ENCODE measurements around the gene FAM217B.

Gene FAM217B

DNA sequence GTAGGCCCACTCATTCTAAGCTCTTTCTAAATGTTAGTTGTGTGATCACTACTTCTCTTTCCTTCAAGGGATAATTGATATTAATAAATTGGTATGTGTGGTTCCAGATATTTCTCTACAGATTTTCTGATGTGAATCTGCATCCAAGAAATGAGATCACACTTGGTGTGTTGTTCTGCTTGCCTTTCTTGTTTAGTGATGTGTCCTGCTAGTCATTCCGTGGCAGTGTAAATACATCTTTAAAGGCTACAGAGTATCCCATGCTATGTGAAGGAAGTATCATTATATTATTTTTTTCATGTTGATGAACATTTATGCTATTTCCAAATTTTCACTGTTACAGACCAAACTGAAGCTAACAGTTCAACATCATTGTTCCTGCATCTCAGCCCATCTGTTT is 31.2 kb downstream of the FAM217B start:
- WGBS, 2 experiments, result 88% methylated on average over 1 of the region's 1 CpG; no CpG with 5 or more reads in 1 of the 2 experiments
- H3K36me3 ChIP-seq (ENCODE audit: control insufficient read depth, insufficient read depth, low read length), result no peaks in the 10 kb centered on the region
- H3K4me3 ChIP-seq (ENCODE audit: insufficient read depth, low read depth, low read length), result no peak overlapping the region
- H3K4me1 ChIP-seq (ENCODE audit: control insufficient read depth, insufficient read depth, low read length), result no peaks in the 10 kb centered on the region
- no peak overlapping the region for H3K27ac ChIP-seq (ENCODE audit: insufficient read depth, low read depth, low read length, poor library complexity, severe bottlenecking)
- H3K9me3 ChIP-seq (ENCODE audit: control insufficient read depth, low read length), result no peaks in the 10 kb centered on the region
- H3K27me3 ChIP-seq (ENCODE audit: control insufficient read depth, insufficient read depth, low read length, poor library complexity, severe bottlenecking), result no peaks in the 10 kb centered on the region

- Histone ChIP-seq H3K9me3 (ENCODE audit: control insufficient read depth, low read length) (no peaks in the 10 kb centered on the region), H3K27me3 (ENCODE audit: control insufficient read depth, insufficient read depth, low read length, poor library complexity, severe bottlenecking) (no peaks in the 10 kb centered on the region), H3K4me1 (ENCODE audit: control insufficient read depth, insufficient read depth, low read length) (no peaks in the 10 kb centered on the region), H3K27ac (ENCODE audit: insufficient read depth, low read depth, low read length, poor library complexity, severe bottlenecking) (no peak overlapping the region), H3K36me3 (ENCODE audit: control insufficient read depth, insufficient read depth, low read length) (no peaks in the 10 kb centered on the region), H3K4me3 (ENCODE audit: insufficient read depth, low read depth, low read length) (no peak overlapping the region)
- WGBS, 2 experiments, result 94 to 95% methylated on average over 12 of the region's 12 CpGs
These were observed 32.0 kb downstream of the FAM217B start for GRCh38 chr20:59972037-59972801.

GRCh38 chr20:59976156-59976782 is 36.1 kb downstream of the FAM217B start:
- Histone ChIP-seq H3K27me3 (ENCODE audit: control insufficient read depth, insufficient read depth, low read length, poor library complexity, severe bottlenecking) (no peaks in the 10 kb centered on the region), H3K4me1 (ENCODE audit: control insufficient read depth, insufficient read depth, low read length) (no peaks in the 10 kb centered on the region), H3K9me3 (ENCODE audit: control insufficient read depth, low read length) (no peaks in the 10 kb centered on the region), H3K27ac (ENCODE audit: insufficient read depth, low read depth, low read length, poor library complexity, severe bottlenecking) (no peak overlapping the region), H3K36me3 (ENCODE audit: control insufficient read depth, insufficient read depth, low read length) (no peaks in the 10 kb centered on the region), H3K4me3 (ENCODE audit: insufficient read depth, low read depth, low read length) (no peak overlapping the region)
- WGBS, 2 experiments, result 92% methylated on average over 5 to 6 of the region's 6 CpGs

GRCh38 chr20:59977086-59977485 is 36.9 kb downstream of the FAM217B start:
- H3K27ac ChIP-seq (ENCODE audit: insufficient read depth, low read depth, low read length, poor library complexity, severe bottlenecking), result no peak overlapping the region
- H3K9me3 ChIP-seq (ENCODE audit: control insufficient read depth, low read length), result no peaks in the 10 kb centered on the region
- H3K36me3 ChIP-seq (ENCODE audit: control insufficient read depth, insufficient read depth, low read length), result no peaks in the 10 kb centered on the region
- no peaks in the 10 kb centered on the region for H3K27me3 ChIP-seq (ENCODE audit: control insufficient read depth, insufficient read depth, low read length, poor library complexity, severe bottlenecking)
- no peaks in the 10 kb centered on the region for H3K4me1 ChIP-seq (ENCODE audit: control insufficient read depth, insufficient read depth, low read length)
- no peak overlapping the region for H3K4me3 ChIP-seq (ENCODE audit: insufficient read depth, low read depth, low read length)
- WGBS, 2 experiments, result 94 to 96% methylated on average over 8 of the region's 9 CpGs

- 96% methylated on average over 7 of the region's 9 CpGs for WGBS, 2 experiments
- H3K4me3 ChIP-seq (ENCODE audit: insufficient read depth, low read depth, low read length), result no peak overlapping the region
- peaks cover under 1% of the 10 kb centered on the region for H3K4me1 ChIP-seq (ENCODE audit: control insufficient read depth, insufficient read depth, low read length)
- no peaks in the 10 kb centered on the region for H3K36me3 ChIP-seq (ENCODE audit: control insufficient read depth, insufficient read depth, low read length)
- H3K27me3 ChIP-seq (ENCODE audit: control insufficient read depth, insufficient read depth, low read length, poor library complexity, severe bottlenecking), result no peaks in the 10 kb centered on the region
- H3K27ac ChIP-seq (ENCODE audit: insufficient read depth, low read depth, low read length, poor library complexity, severe bottlenecking), result no peak overlapping the region
- H3K9me3 ChIP-seq (ENCODE audit: control insufficient read depth, low read length), result no peaks in the 10 kb centered on the region
These were observed 42.9 kb downstream of the FAM217B start for GRCh38 chr20:59983076-59983475.

DNA sequence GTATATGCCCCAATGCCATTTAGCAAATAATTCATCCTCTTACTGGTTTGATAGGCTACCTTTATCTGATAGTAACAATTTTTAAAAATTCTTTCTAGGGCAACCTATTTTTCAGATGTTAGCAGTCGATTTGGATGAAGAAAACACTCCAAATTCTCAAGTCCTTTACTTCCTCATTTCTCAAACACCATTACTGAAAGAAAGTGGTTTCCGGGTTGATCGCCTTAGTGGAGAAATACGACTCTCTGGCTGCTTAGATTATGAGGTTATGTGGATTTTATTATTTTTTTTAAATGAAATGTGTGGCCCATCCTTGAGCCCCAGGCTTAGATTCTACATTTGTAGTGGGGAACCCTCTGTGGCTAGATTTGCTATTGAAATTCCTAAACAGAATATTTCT is 44.4 kb downstream of the FAM217B start:
- Histone ChIP-seq H3K27me3 (ENCODE audit: control insufficient read depth, insufficient read depth, low read length, poor library complexity, severe bottlenecking) (no peaks in the 10 kb centered on the region), H3K36me3 (ENCODE audit: control insufficient read depth, insufficient read depth, low read length) (no peaks in the 10 kb centered on the region), H3K9me3 (ENCODE audit: control insufficient read depth, low read length) (no peaks in the 10 kb centered on the region), H3K27ac (ENCODE audit: insufficient read depth, low read depth, low read length, poor library complexity, severe bottlenecking) (no peak overlapping the region), H3K4me1 (ENCODE audit: control insufficient read depth, insufficient read depth, low read length) (peaks cover 4% of the 10 kb centered on the region), H3K4me3 (ENCODE audit: insufficient read depth, low read depth, low read length) (no peak overlapping the region)
- 88 to 98% methylated on average over 2 to 4 of the region's 4 CpGs for WGBS, 2 experiments

GRCh38 chr20:59985164-59985563 is 45.0 kb downstream of the FAM217B start:
- 86 to 92% methylated on average over 8 of the region's 8 CpGs for WGBS, 2 experiments
- H3K9me3 ChIP-seq (ENCODE audit: control insufficient read depth, low read length), result no peaks in the 10 kb centered on the region
- H3K27me3 ChIP-seq (ENCODE audit: control insufficient read depth, insufficient read depth, low read length, poor library complexity, severe bottlenecking), result no peaks in the 10 kb centered on the region
- no peaks in the 10 kb centered on the region for H3K36me3 ChIP-seq (ENCODE audit: control insufficient read depth, insufficient read depth, low read length)
- H3K27ac ChIP-seq (ENCODE audit: insufficient read depth, low read depth, low read length, poor library complexity, severe bottlenecking), result no peak overlapping the region
- H3K4me1 ChIP-seq (ENCODE audit: control insufficient read depth, insufficient read depth, low read length), result peaks cover 4% of the 10 kb centered on the region
- H3K4me3 ChIP-seq (ENCODE audit: insufficient read depth, low read depth, low read length), result no peak overlapping the region

DNA sequence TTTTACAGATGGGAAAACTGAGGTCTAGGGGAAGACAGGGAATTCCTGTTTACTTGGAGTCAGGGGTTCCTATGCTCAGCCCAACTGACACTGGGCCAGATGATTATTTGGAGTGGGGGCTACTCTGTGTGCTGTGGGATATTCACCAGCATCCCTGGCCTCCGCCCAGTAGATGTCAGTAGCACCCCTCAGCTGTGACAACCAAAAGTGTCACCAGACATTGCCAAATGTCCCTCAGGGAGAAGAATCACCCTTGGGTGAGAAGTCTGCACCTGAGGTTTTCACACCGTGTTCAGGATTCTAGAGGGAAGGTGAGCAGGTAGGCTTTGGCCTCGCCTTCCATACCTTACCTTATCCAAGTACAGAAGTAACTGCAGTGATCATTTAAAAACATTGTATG is 45.7 kb downstream of the FAM217B start:
- Histone ChIP-seq H3K27me3 (ENCODE audit: control insufficient read depth, insufficient read depth, low read length, poor library complexity, severe bottlenecking) (no peaks in the 10 kb centered on the region), H3K27ac (ENCODE audit: insufficient read depth, low read depth, low read length, poor library complexity, severe bottlenecking) (no peak overlapping the region), H3K4me3 (ENCODE audit: insufficient read depth, low read depth, low read length) (no peak overlapping the region), H3K4me1 (ENCODE audit: control insufficient read depth, insufficient read depth, low read length) (peaks cover 4% of the 10 kb centered on the region), H3K9me3 (ENCODE audit: control insufficient read depth, low read length) (no peaks in the 10 kb centered on the region), H3K36me3 (ENCODE audit: control insufficient read depth, insufficient read depth, low read length) (no peaks in the 10 kb centered on the region)
- WGBS, 2 experiments, result 91 to 93% methylated on average over 3 of the region's 3 CpGs

- WGBS, 2 experiments, result 87 to 88% methylated on average over 7 of the region's 7 CpGs
- Histone ChIP-seq H3K4me1 (ENCODE audit: control insufficient read depth, insufficient read depth, low read length) (peaks cover 4% of the 10 kb centered on the region), H3K9me3 (ENCODE audit: control insufficient read depth, low read length) (no peaks in the 10 kb centered on the region), H3K27ac (ENCODE audit: insufficient read depth, low read depth, low read length, poor library complexity, severe bottlenecking) (no peak overlapping the region), H3K4me3 (ENCODE audit: insufficient read depth, low read depth, low read length) (no peak overlapping the region), H3K27me3 (ENCODE audit: control insufficient read depth, insufficient read depth, low read length, poor library complexity, severe bottlenecking) (no peaks in the 10 kb centered on the region), H3K36me3 (ENCODE audit: control insufficient read depth, insufficient read depth, low read length) (no peaks in the 10 kb centered on the region)
These were observed 46.9 kb downstream of the FAM217B start for GRCh38 chr20:59987135-59987534.

DNA sequence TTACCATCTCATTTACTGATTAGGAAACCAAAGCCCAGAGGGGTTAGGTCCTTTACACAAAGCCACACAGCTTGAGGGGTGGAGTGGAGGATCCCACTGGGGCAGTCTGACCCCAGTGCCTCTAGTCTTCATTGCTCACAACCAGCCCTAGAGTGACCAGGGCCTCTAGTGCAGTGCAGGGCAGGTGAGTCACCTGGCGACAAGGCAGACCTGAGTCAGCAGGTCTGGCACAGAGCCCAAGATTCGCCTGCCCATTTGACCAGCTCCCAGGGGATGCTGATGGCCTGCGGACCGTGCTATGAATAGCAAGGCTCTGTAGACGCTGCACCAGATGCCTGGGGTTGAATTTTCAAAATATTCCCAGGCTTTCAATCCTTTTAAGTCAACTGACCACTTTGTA is 48.0 kb downstream of the FAM217B start:
- Histone ChIP-seq H3K4me1 (ENCODE audit: control insufficient read depth, insufficient read depth, low read length) (peaks cover 4% of the 10 kb centered on the region), H3K36me3 (ENCODE audit: control insufficient read depth, insufficient read depth, low read length) (no peaks in the 10 kb centered on the region), H3K27ac (ENCODE audit: insufficient read depth, low read depth, low read length, poor library complexity, severe bottlenecking) (no peak overlapping the region), H3K27me3 (ENCODE audit: control insufficient read depth, insufficient read depth, low read length, poor library complexity, severe bottlenecking) (no peaks in the 10 kb centered on the region), H3K9me3 (ENCODE audit: control insufficient read depth, low read length) (no peaks in the 10 kb centered on the region), H3K4me3 (ENCODE audit: insufficient read depth, low read depth, low read length) (no peak overlapping the region)
- 85 to 88% methylated on average over 5 of the region's 5 CpGs for WGBS, 2 experiments
